ENCODE data around the gene RBM4.
"Not testable (repeated sequence)": the region's sequence is repeated elsewhere in the genome, so short reads cannot be mapped to it uniquely, and the experiment has no call there.

The RBM4 gene

DNA sequence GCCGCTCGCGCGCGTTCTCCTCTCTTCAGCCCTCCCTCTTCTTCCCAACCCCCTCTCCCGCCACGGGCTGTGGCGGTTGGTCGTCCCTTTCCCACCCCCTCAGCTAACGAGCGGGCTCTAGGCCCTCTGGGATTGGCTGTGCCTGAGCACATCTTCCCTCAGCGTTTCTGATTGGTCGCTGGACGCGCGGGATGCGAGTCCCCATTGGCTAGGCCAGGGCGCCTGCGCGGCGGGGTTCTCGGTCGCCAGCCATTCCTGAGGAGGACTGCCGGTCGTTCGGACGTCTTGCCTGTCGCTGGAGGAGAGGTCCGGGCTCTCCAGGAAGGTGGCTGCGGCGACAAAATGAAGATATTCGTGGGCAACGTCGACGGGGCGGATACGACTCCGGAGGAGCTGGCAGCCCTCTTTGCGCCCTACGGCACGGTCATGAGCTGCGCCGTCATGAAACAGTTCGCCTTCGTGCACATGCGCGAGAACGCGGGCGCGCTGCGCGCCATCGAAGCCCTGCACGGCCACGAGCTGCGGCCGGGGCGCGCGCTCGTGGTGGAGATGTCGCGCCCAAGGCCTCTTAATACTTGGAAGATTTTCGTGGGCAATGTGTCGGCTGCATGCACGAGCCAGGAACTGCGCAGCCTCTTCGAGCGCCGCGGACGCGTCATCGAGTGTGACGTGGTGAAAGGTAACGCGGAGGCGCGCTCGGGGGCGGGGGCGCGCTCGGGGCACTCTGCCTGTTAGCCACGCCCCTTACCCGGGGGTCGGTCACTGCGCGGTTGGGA lies 21.9 kb upstream of the RBM4 start, which contains the start of gene RBM14:
RBM14 (plus strand) TSS at position 252 of the 776 bp plus-strand sequence; CDS start at position 343, 91 bp downstream.
- DNase-seq (ENCODE audit: low read depth in 3 of 3, low spot score in 1 of 3), result peak; percentile 93 to 96 (median 93)

DNA sequence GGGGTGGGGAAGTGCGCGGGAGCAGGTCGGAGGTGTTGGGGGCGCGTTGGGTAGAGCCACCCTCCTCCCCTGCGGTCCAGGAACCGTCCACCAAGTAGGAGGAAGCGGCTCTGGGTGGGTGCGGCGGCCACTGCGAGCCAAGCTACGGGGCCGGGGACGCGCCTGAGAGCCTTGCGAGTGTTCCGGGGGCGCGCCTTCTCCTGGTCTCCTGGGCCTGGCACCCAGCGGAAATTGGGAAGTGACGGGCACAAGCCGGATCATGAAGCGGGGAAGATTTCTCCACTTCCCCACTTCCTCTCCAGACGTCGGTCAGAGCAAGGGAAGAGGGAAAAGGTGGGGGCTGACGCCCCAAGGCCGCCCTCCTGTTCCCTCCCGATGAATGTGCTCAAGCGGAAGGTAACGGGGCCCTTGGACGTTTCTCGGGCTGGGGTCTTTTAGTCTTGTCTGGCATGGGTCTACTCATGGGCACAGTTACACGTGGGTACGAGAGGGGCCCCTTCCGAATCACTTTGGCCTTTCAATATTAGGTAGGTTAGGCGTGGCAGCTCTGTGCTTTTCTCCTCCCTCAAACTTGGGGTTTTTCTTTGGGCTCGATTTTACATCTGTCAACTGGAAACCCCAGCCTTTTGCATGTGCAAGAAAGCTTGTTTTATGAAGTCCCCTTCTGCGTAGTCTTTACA lies 21.2 kb upstream of the RBM4 start:
- DNase-seq (ENCODE audit: low read depth in 3 of 3, low spot score in 1 of 3), result no peak

DNA sequence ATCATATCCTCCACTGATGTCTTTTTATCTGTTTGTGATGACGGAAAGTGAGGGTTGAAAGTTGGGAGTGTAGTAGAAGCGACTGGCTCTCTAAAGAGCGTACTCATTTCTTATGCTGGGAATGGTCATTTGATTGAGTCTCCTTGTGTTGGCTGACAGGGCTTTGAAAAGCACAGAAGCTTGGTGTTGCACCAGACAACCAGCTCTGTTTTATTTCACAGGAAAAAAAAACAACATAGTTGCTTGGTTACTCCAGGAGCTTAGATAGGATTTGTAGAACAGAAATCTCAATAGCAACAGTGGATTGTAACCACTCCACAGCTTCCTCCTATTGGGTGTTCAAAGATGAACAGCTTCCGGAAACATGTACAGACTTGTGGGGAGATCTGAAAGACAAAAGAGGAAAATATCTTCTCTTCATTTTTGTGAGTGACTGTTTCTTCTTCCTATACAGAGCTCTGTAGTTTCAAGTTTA lies 19.4 kb upstream of the RBM4 start:
- DNase-seq (ENCODE audit: low read depth in 3 of 3, low spot score in 1 of 3), result no peak

DNA sequence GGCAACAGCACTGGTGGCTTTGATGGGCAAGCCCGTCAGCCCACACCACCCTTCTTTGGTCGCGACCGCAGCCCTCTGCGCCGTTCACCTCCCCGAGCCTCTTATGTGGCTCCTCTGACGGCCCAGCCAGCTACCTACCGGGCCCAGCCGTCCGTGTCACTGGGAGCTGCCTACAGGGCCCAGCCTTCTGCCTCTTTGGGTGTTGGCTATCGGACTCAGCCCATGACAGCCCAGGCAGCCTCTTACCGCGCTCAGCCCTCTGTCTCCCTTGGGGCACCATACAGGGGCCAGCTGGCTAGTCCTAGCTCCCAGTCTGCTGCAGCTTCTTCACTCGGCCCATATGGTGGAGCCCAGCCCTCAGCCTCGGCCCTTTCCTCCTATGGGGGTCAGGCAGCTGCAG lies 14.1 kb upstream of the RBM4 start:
- DNase-seq (ENCODE audit: low read depth in 3 of 3, low spot score in 1 of 3), result no peak

DNA sequence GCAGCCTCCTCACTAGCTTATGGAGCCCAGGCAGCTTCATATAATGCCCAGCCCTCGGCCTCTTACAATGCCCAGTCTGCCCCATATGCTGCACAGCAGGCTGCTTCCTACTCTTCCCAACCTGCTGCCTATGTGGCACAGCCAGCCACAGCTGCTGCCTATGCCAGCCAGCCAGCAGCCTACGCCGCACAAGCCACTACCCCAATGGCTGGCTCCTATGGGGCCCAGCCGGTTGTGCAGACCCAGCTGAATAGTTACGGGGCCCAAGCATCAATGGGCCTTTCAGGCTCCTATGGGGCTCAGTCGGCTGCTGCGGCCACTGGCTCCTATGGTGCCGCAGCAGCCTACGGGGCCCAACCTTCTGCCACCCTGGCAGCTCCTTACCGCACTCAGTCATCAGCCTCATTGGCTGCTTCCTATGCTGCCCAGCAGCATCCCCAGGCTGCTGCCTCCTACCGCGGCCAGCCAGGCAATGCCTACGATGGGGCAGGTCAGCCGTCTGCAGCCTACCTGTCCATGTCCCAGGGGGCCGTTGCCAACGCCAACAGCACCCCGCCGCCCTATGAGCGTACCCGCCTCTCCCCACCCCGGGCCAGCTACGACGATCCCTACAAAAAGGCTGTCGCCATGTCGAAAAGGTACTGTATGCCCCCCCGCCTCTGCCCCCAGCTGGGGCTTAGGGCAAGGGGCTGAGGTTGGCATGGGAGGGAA lies 13.3 kb upstream of the RBM4 start:
- DNase-seq (ENCODE audit: low read depth in 3 of 3, low spot score in 1 of 3), result no peak

DNA sequence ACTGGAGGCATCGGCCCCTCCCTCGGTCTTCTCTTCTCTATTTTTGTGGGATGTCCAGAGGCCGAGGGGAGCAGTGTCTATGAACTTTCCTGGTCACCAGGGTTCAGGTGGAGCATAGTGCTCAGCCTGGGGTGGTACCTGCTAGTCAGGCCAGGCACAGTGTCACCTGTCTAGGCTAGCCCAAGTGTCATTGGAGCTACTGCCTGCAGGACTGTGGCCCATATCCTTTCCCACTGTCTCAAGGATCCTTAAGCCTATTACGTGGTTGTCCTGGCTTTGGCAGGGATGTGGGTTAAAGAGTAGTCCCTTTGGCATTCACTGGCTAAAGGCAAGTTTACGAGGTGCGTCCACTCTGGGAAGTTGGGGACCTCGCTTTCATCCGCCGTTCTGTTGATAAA lies 12.8 kb upstream of the RBM4 start:
- DNase-seq (ENCODE audit: low read depth in 3 of 3, low spot score in 1 of 3), result no peak

DNA sequence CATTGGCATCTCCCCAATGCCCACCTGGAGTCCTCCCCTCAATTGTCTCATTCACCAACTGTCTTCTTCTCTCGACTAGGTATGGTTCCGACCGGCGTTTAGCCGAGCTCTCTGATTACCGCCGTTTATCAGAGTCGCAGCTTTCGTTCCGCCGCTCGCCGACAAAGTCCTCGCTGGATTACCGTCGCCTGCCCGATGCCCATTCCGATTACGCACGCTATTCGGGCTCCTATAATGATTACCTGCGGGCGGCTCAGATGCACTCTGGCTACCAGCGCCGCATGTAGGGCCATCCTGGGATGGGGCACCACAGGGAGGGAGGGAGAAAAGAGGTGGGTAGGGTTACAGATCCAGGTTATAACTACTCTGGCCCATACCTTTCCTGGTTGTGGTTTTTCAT lies 12.1 kb upstream of the RBM4 start:
- no peak for DNase-seq (ENCODE audit: low read depth in 3 of 3, low spot score in 1 of 3)

DNA sequence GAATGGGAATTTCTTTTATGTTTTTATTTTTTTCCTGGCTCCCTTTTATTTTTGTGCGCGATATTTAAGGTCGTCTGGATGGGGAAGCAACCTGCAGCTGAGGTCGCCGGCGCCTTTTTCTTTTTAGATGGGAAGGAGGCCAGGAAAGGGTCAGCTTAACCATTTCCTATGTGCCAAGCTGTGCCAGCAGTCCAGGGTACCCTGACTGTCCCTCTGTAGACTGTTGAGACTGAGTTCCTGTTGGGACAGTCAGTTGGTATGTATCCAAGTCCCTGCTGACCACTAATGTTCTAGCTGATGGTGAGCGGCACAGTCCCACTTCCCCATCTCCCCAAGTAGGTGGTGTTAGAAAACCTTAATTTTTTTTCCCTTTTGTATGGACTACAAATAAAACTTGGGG lies 11.6 kb upstream of the RBM4 start:
- no peak for DNase-seq (ENCODE audit: low read depth in 3 of 3, low spot score in 1 of 3)

DNA sequence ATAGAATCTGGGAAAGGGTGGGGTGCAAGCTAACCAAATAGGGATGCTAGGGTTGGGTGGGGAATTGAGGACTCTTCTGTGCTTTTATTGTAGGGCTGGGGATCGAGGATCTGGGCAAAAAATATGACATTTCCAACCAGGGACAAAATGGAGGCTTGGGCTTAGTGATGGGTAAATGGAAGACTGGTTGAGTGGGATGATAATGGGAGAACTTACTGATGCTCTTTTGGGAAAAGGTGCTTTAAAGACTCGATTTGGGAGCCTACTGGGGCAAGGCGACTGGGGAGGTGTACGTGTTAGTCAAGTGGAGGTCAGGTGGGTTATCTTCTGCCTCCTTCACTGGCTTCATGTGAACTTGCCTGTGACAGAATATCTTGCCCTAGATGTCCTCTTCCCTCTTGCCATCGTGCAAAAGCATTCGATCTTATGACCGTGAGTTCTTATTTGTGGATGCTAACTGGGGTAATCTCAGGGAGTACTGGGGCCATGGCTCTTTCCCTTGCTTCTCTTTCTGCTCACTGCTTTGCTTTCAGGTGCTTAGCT lies 10.4 kb upstream of the RBM4 start:
- no peak for DNase-seq (ENCODE audit: low read depth in 3 of 3, low spot score in 1 of 3)

DNA sequence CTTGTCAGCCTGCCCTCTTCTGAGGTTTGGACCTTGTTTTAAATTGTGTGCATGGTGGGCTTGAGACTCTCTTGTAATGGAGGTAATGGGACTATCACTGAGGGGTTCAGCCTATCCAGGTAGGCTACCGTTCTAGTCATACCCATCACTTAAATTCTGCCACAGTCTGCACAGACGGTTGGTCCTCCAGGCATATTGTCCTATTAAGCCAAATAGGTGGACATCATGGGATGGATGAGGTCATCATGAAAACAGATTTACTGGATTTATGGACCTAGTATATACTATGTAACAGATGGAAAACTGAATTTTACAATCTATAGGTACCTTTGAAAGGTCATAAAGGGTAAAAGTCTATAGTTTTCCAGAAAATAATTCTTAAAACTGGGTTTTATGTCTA lies 9.1 kb upstream of the RBM4 start:
- no peak for DNase-seq (ENCODE audit: low read depth in 3 of 3, low spot score in 1 of 3)

DNA sequence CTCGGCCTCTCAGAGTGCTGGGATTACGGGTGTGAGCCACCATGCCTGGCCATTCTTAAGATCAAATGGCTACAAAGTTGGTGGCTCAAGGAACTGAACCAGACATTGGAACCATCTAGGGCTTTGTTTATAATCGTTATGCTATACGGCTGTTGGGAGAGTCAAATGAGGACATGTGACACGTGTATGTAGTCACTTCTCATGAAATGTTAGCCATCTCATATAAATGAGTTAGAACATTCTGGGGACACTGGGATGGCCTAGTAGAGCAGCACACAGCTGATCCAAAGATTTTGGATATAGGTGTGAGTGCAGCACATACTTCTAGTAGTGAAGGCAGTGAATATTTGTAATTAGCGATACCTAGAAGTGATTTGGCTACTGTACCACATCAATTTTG lies 6.6 kb upstream of the RBM4 start:
- no peak for DNase-seq (ENCODE audit: low read depth in 3 of 3, low spot score in 1 of 3)

DNA sequence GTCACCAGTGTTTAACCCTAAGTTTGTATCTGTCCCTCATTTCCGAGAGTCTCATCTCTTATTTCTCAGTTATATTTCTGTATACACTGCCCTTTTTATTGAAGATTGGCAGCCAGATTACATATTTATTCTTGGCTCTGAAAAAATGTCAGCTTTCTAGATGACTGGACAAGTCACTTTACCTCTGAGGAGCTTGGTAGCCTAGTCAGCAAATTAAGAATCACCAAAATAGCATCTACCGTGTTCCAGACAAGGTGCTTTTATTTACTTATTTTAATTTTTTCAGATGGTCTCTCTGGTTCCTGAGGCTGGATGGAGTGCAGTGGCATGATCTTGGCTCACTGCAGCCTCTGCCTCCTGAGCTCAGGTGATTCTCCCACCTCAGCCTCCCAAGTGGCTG lies 5.6 kb upstream of the RBM4 start:
- no peak for DNase-seq (ENCODE audit: low read depth in 3 of 3, low spot score in 1 of 3)

DNA sequence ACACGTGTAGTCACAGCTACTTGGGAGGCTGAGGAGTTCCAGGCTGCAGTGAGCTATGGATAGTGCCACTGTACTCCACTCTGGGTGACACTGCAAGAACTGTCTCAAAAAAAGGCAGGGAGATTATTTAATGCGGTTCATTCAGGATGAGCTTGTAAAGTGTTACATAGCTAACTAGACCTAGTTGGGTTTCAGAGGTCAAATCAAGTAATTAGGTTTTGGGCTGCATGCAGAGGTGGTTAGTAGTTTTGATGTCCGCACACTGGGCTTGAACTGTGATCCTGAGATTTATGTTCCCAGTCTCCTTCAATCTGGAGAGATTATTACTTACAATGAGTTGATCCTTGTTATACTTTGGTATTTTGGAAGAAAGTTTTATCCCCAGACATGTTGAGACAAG lies 2.1 kb upstream of the RBM4 start:
- DNase-seq (ENCODE audit: low read depth in 3 of 3, low spot score in 1 of 3), result no peak

DNA sequence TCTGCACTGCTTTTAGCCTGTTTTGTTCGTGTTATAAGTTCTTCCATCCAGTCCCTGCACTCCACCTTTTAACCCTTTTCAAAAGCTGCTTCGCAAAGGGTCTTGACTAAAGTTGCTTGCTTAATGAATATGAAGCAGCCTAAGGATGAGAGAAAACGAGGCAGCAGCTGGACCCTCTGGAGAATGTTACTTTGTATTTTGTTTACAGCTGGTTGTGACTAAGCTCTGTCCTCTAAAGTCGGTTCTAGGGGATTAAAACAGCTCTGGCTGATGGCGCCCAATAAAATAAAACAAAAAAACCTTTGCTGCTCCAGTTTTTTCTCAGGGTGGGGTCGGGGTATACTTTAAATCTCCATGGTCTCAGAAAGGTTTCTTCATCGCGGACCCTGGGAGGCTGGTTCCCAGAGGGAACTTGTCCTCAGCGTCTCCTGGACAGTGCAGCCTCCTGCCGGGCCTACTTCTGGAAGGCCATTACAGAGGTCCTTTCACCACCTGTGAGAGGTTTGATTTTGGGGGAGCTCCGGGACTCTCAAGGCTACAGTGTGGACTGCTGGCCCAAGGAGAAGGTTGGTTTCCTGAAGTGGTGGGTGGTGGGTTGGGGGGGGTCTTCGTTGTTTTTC lies 836 bp upstream of the RBM4 start:
- no peak for DNase-seq (ENCODE audit: low read depth in 3 of 3, low spot score in 1 of 3)

DNA sequence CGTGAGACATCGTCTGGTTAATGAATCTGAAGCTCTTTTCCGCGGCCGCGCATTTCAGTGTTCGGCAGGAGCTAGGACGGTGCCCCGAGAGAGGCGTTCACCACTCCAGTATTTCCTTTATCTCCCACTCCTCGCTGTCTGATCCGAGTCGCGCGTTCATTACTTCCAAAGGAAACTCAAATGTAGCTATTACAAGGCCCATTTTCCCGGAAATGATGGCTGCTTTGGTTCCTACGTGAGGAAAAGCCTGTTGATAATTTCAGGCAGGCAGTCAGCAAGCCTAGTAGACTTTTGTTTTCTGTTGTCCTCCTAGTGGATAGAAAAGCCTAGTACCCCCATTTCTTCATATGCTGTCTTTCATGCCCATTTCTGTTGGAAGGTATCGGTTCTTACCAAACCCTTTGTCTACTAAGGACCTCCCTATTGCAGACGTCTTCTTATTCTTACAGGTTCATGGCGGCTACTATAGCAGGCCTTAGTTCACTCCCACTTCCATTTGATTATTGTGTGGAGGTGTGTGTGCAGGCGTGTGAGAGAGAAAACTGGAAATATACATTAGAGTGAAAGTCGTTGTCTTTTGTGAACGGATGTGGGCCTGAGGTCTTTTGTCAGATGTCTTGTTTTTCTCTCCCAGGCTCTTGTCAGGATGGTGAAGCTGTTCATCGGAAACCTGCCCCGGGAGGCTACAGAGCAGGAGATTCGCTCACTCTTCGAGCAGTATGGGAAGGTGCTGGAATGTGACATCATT lies 737 bp downstream of the RBM4 start:
- no peak for DNase-seq (ENCODE audit: low read depth in 3 of 3, low spot score in 1 of 3)

DNA sequence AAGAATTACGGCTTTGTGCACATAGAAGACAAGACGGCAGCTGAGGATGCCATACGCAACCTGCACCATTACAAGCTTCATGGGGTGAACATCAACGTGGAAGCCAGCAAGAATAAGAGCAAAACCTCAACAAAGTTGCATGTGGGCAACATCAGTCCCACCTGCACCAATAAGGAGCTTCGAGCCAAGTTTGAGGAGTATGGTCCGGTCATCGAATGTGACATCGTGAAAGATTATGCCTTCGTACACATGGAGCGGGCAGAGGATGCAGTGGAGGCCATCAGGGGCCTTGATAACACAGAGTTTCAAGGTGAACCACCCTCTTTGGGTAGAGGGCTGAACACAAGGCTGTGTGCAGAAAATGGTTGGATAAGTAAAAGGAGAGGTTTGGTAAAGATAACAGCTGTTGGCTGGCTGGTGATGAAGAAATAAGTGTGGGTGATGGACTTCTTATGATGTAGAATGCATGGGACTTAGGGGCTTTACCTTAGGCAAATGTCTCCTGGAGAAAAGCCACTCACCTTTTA lies 1.4 kb downstream of the RBM4 start:
- not testable (repeated sequence) for DNase-seq (ENCODE audit: low read depth in 3 of 3, low spot score in 1 of 3)

DNA sequence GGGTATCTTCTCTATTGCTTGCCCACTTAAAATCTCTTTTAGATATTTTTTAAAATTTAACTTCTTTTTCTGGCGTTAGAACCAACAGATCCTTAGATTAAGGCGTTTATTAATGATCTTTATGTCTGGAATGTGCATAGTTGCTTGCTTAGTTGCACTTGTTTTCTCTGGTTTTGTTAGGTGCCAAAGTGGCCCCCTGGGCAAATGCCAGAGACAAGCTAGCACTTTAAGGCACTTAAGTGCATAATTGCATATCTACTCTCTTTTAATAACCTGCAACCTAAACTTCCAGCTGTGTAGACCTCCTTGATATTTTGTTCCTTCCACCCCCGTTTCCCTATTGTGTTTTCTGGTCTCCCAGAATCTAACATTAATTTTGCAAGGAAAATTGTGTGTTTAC lies 3.3 kb downstream of the RBM4 start:
- DNase-seq (ENCODE audit: low read depth in 3 of 3, low spot score in 1 of 3), result no peak

DNA sequence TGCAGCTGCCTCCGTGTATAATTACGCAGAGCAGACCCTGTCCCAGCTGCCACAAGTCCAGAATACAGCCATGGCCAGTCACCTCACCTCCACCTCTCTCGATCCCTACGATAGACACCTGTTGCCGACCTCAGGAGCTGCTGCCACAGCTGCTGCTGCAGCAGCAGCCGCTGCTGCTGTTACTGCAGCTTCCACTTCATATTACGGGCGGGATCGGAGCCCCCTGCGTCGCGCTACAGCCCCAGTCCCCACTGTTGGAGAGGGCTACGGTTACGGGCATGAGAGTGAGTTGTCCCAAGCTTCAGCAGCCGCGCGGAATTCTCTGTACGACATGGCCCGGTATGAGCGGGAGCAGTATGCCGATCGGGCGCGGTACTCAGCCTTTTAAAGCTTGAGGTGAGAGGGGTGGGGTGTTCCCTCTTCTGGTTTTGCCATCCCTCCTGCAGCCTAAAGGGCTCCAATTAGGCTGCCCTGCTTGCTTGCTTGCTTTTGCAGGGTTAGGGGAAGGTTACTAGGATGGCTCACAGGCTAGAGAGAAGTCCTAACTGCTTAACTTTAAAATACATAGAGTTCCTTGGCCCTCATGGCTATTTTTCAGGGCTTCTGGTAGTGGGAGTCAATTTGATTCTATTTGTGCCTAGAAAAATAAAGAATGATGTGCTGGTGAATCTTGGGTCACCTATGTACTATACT lies 5.4 kb downstream of the RBM4 start:
- no peak for DNase-seq (ENCODE audit: low read depth in 3 of 3, low spot score in 1 of 3)

DNA sequence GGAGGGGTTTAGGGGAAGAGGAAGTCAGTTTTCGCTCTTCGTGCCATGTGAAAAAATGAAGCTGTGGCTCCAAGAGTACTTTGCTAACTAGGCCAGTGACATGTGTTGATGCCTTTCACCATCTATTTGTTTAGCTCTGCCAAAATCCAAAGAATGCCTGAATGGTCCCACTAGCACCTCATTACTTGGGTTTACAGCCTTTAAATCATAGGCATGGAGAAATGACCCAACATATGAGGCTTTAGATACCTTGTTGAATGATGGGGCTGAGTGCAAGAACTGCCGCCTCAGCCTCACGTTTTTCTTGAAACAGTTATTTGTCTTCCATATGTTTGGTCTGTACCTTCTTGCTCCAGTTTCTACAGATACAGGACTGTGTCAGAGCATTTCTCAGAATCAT lies 8.3 kb downstream of the RBM4 start:
- DNase-seq (ENCODE audit: low read depth in 3 of 3, low spot score in 1 of 3), result no peak

DNA sequence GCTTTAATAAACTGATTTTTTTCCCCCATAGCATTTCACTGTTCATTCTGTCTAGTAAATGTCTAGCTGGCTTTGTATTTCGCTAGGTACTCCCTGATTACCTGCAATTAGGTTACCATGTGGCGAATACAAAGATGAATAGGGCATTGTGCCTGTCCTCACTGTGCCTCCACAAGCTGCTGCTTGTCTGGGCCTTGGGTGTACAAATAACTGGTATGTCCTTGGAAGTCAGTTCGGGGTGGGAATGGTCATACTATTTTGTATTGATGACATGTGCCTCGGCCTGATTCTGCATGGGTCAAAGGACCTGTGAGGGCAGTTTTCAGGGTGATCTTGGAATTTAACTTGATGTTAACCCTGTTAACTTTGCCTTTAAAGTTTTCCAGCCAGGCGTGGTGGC lies 11.4 kb downstream of the RBM4 start:
- no peak for DNase-seq (ENCODE audit: low read depth in 3 of 3, low spot score in 1 of 3)

Measured in stimulated activated CD4-positive, alpha-beta T cell treated with anti-CD3 and anti-CD28 coated beads, TNF-alpha, amount 100 ng/mL, for 1 hour (primary cell).